PC-9 (cell line): ENCODE data around the gene TTC36.

Experiments used
- CTCF ChIP-seq: fragments of 200-600 bp; sonication (generic); conservative IDR thresholded peaks from 2 replicates; pipeline ENCODE4 v1.6.1; 2017; ENCODE audit warnings: mixed run types, antibody characterized with exemption, mild to moderate bottlenecking, moderate library complexity
- EZH2 ChIP-seq: fragments of 200-600 bp; sonication (generic); IDR thresholded peaks from 2 replicates; pipeline ENCODE4 v1.8.0; 2017; ENCODE audit warnings: antibody characterized with exemption, low read depth

- TF ChIP-seq CTCF, result no peak
- no peak for TF ChIP-seq EZH2
These were observed 36.2 kb upstream of the TTC36 start for GRCh38 chr11:118491041-118491440.
